Activated B cell treated with CpG ODN at 0.5 μM for 24 hours (primary cell): ENCODE measurements around the gene LDLRAD4. TPM values are rescaled to one million over a fixed set of nuclear protein-coding genes. Genes with fewer than 3 reads are reported as not detected.

Source experiments
- ATAC-seq: fragments of 200-7000 bp; cut with Tn5 transposase; one replicate; pipeline ENCODE4 v1.10.0; 2021; ENCODE audit warnings: low read depth, mild to moderate bottlenecking, moderate library complexity
- CTCF ChIA-PET: fragments of 350-600 bp; sonication (Branson Sonifier 250); formaldehyde crosslinking; loops from one replicate; lab custom pipeline; 2021; ENCODE audit warnings: antibody characterized with exemption; lab: Charles Lee
- POLR2A ChIA-PET: fragments of 350-600 bp; sonication (Branson Sonifier 250); formaldehyde crosslinking; loops from one replicate; lab custom pipeline; 2021; ENCODE audit warnings: antibody characterized with exemption; lab: Charles Lee
- DNase-seq: peaks from one replicate; pipeline ENCODE4 v3.0.0; 2022
- H3K27ac Mint-ChIP-seq: one replicate; pipeline ENCODE4 v1.8.0; 2020; ENCODE audit warnings: mixed read lengths
- H3K27me3 Mint-ChIP-seq: one replicate; pipeline ENCODE4 v1.8.0; 2021; ENCODE audit warnings: mixed read lengths
- H3K36me3 Mint-ChIP-seq: one replicate; pipeline ENCODE4 v1.8.0; 2021; ENCODE audit warnings: low read depth, mixed read lengths
- H3K4me1 Mint-ChIP-seq: one replicate; pipeline ENCODE4 v1.8.0; 2021; ENCODE audit warnings: mixed read lengths
- H3K4me3 Mint-ChIP-seq: one replicate; pipeline ENCODE4 v1.8.0; 2020; ENCODE audit warnings: mild to moderate bottlenecking, mixed read lengths
- H3K9me3 Mint-ChIP-seq: one replicate; pipeline ENCODE4 v1.8.0; 2020; ENCODE audit warnings: mixed read lengths
- CTCF ChIP-seq: fragments of 200-600 bp; IDR thresholded peaks from one replicate; pipeline ENCODE4 v1.8.0; 2022; ENCODE audit warnings: antibody characterized with exemption, mild to moderate bottlenecking
- intact Hi-C: fragments of 100-400 bp; cut with micrococcal nuclease; formaldehyde crosslinking; loops from one replicate; pipeline ENCODE4 v1.15.1; 2024
- total RNA-seq: library from RNA; stranded (reverse); gene quantifications from 2 replicates; pipeline ENCODE4 v1.2.3, GENCODE V29; 2022

LDLRAD4 gene
- total RNA-seq, 1 donor from 2014 or later: 66.9 TPM

- intact Hi-C loops: no loop called here
- ATAC-seq: no peak
- ChIA-PET CTCF (no interaction called here), POLR2A (no interaction called here)
- Mint-ChIP-seq H3K36me3 (no peaks in the 10 kb centered on the region), H3K9me3 (no peaks in the 10 kb centered on the region), H3K27me3 (peaks cover 6% of the 10 kb centered on the region), H3K4me1 (no peaks in the 10 kb centered on the region), H3K27ac (no peak overlapping the region), H3K4me3 (no peak overlapping the region)
- no peak for TF ChIP-seq CTCF
- no peak for DNase-seq
Measured at GRCh38 chr18:13178197-13178596, 40.4 kb upstream of the LDLRAD4 start.

- DNase-seq (no peak), ATAC-seq (no peak)
- Mint-ChIP-seq H3K4me1 (no peaks in the 10 kb centered on the region), H3K4me3 (no peak overlapping the region), H3K36me3 (no peaks in the 10 kb centered on the region), H3K27ac (no peak overlapping the region), H3K9me3 (no peaks in the 10 kb centered on the region), H3K27me3 (peaks cover 7% of the 10 kb centered on the region)
- ChIA-PET POLR2A (no interaction called here), CTCF (no interaction called here)
- no peak for TF ChIP-seq CTCF
- intact Hi-C loops: no loop called here
Measured at GRCh38 chr18:13178976-13179375, 39.6 kb upstream of the LDLRAD4 start.

GRCh38 chr18:13179566-13180113 is 38.9 kb upstream of the LDLRAD4 start:
- ChIA-PET POLR2A (no interaction called here), CTCF (interaction anchor here (1.7 kb wide), 1 partner anchor 21 kb away, joined by 7 read pairs; no protein-coding TSS in a partner anchor)
- Mint-ChIP-seq H3K9me3 (no peaks in the 10 kb centered on the region), H3K4me3 (no peak overlapping the region), H3K27me3 (peaks cover 9% of the 10 kb centered on the region), H3K4me1 (no peaks in the 10 kb centered on the region), H3K27ac (no peak overlapping the region), H3K36me3 (no peaks in the 10 kb centered on the region)
- ATAC-seq (no peak), DNase-seq (no peak)
- intact Hi-C loops: no loop called here
- TF ChIP-seq CTCF: no peak

- intact Hi-C loops: no loop called here
Measured at GRCh38 chr18:13180614-13181375, 37.8 kb upstream of the LDLRAD4 start.

More at GRCh38 chr18:13180614-13181375, 37.8 kb upstream of the LDLRAD4 start:
- CTCF ChIA-PET: interaction anchor here (1.7 kb wide), 1 partner anchor 22 kb away, joined by 7 read pairs; no protein-coding TSS in a partner anchor
- no peak for TF ChIP-seq CTCF
- DNase-seq: no peak
- Mint-ChIP-seq H3K4me3 (no peak overlapping the region), H3K36me3 (no peaks in the 10 kb centered on the region), H3K9me3 (no peaks in the 10 kb centered on the region), H3K4me1 (no peaks in the 10 kb centered on the region), H3K27me3 (peaks cover 9% of the 10 kb centered on the region), H3K27ac (no peak overlapping the region)
- POLR2A ChIA-PET: no interaction called here
- ATAC-seq: no peak
